SK-N-SH (cell line): ENCODE results near the gene SNRPA1. TPM values are rescaled to one million over a fixed set of nuclear protein-coding genes. Genes with fewer than 3 reads are reported as not detected.

ENCODE experiments used
- CTCF ChIA-PET: fragments of 300-600, 350-600 bp; formaldehyde crosslinking; extraction: SDS; loops from one replicate; lab custom pipeline; 2021; lab: Yijun Ruan, JAX
- POLR2A ChIA-PET: fragments of 350-600 bp; sonication (Branson Sonifier 250); formaldehyde crosslinking; extraction: SDS; loops from one replicate; lab custom pipeline; 2020; ENCODE audit warnings: antibody characterized with exemption, inconsistent platforms; lab: Yijun Ruan, JAX
- DNase-seq: peaks from one replicate; pipeline ENCODE4 v3.0.0; 2012
- H2AFZ ChIP-seq: fragments of 200-600 bp; sonication (generic); 2 replicates; pipeline ENCODE4 v1.8.1; 2016; ENCODE audit warnings: antibody characterized with exemption, mild to moderate bottlenecking, low read depth
- H3F3A ChIP-seq: fragments of 200-600 bp; sonication (generic); replicated peaks from 2 replicates; pipeline ENCODE3; 2016; ENCODE audit warnings: antibody characterized with exemption, mild to moderate bottlenecking; ENCODE audit not compliant: insufficient read depth
- H3K27ac ChIP-seq, 2 experiments: fragments of 200-500 bp in 1 of 2; fragments of 200-600 bp in 1 of 2; sonication (Bioruptor generic) in 1 of 2; sonication (generic), shearing (Covaris generic) in 1 of 2; 2 replicates each; pipeline versions ENCODE4 v1.5.1 to v1.6.1; 2014 to 2016; ENCODE audit warnings: low read depth in 2 of 2, inconsistent platforms in 1 of 2, low read length in 1 of 2, mild to moderate bottlenecking in 1 of 2, mixed read lengths in 1 of 2
- H3K27me3 ChIP-seq: fragments of 200-600 bp; sonication (generic), shearing (Covaris generic); 2 replicates; pipeline ENCODE4 v1.6.1; 2016; ENCODE audit warnings: mixed run types; ENCODE audit not compliant: insufficient read depth
- H3K36me3 ChIP-seq, 2 experiments: fragments of 200-500 bp in 1 of 2; fragments of 200-600 bp in 1 of 2; sonication (Bioruptor generic) in 1 of 2; sonication (generic) in 1 of 2; replicated peaks in 1 of 2; 2 replicates each; pipeline versions ENCODE3 to v1.5.1; 2014 to 2016; ENCODE audit warnings: low read length in 1 of 2, mild to moderate bottlenecking in 1 of 2; ENCODE audit not compliant: insufficient read depth in 2 of 2, control insufficient read depth in 1 of 2
- H3K4me1 ChIP-seq, 2 experiments: fragments of 200-500 bp in 1 of 2; fragments of 200-600 bp in 1 of 2; sonication (Bioruptor generic) in 1 of 2; sonication (generic), shearing (Covaris generic) in 1 of 2; 2 replicates each; pipeline versions ENCODE4 v1.5.1 to v1.6.1; 2014 to 2016; ENCODE audit warnings: low read depth in 1 of 2, low read length in 1 of 2, mixed run types in 1 of 2; ENCODE audit not compliant: insufficient read depth in 2 of 2, control insufficient read depth in 1 of 2
- H3K4me2 ChIP-seq: fragments of 200-600 bp; sonication (generic), shearing (Covaris generic); 2 replicates; pipeline ENCODE4 v1.6.1; 2017; ENCODE audit warnings: mixed run types
- H3K4me3 ChIP-seq, 2 experiments: fragments of 200-500 bp in 1 of 2; fragments of 200-600 bp in 1 of 2; sonication (Bioruptor generic) in 1 of 2; sonication (generic), shearing (Covaris generic) in 1 of 2; 2 replicates each; pipeline versions ENCODE4 v1.5.1 to v1.8.1; 2014 to 2016; ENCODE audit warnings: low read depth in 2 of 2, inconsistent platforms in 1 of 2, low read length in 1 of 2, mild to moderate bottlenecking in 1 of 2, mixed read lengths in 1 of 2, moderate library complexity in 1 of 2
- H3K79me2 ChIP-seq: fragments of 200-600 bp; sonication (generic); 2 replicates; pipeline ENCODE4 v1.8.1; 2017; ENCODE audit warnings: mild to moderate bottlenecking; ENCODE audit not compliant: insufficient read depth
- H3K9ac ChIP-seq: fragments of 200-600 bp; sonication (generic); 2 replicates; pipeline ENCODE4 v1.6.1; 2017; ENCODE audit warnings: mixed run types
- H3K9me2 ChIP-seq: fragments of 200-600 bp; sonication (generic); 2 replicates; pipeline ENCODE4 v1.6.1; 2017; ENCODE audit warnings: mixed run types
- H3K9me3 ChIP-seq: fragments of 200-600 bp; sonication (generic); 2 replicates; pipeline ENCODE4 v1.6.1; 2017; ENCODE audit warnings: mixed run types, mild to moderate bottlenecking, moderate library complexity
- H4K20me1 ChIP-seq: fragments of 200-600 bp; sonication (generic); 2 replicates; pipeline ENCODE4 v1.6.1; 2017; ENCODE audit warnings: mild to moderate bottlenecking, mixed run types; ENCODE audit not compliant: insufficient read depth
- EP300 ChIP-seq, 2 experiments: IDR thresholded peaks; 2 replicates each; pipeline versions ENCODE4 v1.4.0 to v1.6.1; 2012; ENCODE audit warnings: borderline replicate concordance in 1 of 2, low read depth in 1 of 2, low read length in 1 of 2
- EZH2phosphoT487 ChIP-seq: fragments of 200-600 bp; sonication (generic); IDR thresholded peaks from 2 replicates; pipeline ENCODE4 v1.6.1; 2017; ENCODE audit warnings: low read depth, mixed run types, mild to moderate bottlenecking, antibody characterized with exemption, moderate library complexity, borderline replicate concordance
- FOSL2 ChIP-seq: IDR thresholded peaks from 2 replicates; pipeline ENCODE4 v1.4.0; 2012; ENCODE audit warnings: low read depth, mild to moderate bottlenecking, moderate library complexity, borderline replicate concordance
- FOXJ3 ChIP-seq: sonication (generic); formaldehyde crosslinking; IDR thresholded peaks from 2 replicates; pipeline ENCODE4 v1.5.1; 2020; ENCODE audit warnings: mild to moderate bottlenecking, missing genetic modification reagents
- GABPA ChIP-seq: IDR thresholded peaks from 2 replicates; pipeline ENCODE4 v1.4.0; 2012; ENCODE audit warnings: low read depth, mild to moderate bottlenecking
- GATA2 ChIP-seq: sonication (generic); formaldehyde crosslinking; IDR thresholded peaks from 2 replicates; pipeline ENCODE4 v1.5.0; 2020; ENCODE audit warnings: mild to moderate bottlenecking, missing genetic modification reagents
- JUND ChIP-seq: IDR thresholded peaks from 2 replicates; pipeline ENCODE4 v1.4.0; 2012
- MEF2A ChIP-seq: IDR thresholded peaks from 2 replicates; pipeline ENCODE4 v1.4.0; 2012; ENCODE audit warnings: low read depth, borderline replicate concordance
- MXI1 ChIP-seq: IDR thresholded peaks from 2 replicates; pipeline ENCODE4 v1.6.1; 2012; ENCODE audit warnings: mild to moderate bottlenecking, low read depth, low read length, improper control_type of control experiment
- RFX5 ChIP-seq: IDR thresholded peaks from 2 replicates; pipeline ENCODE4 v1.6.1; 2012; ENCODE audit warnings: mild to moderate bottlenecking, improper control_type of control experiment, low read length
- SMC3 ChIP-seq: IDR thresholded peaks from 2 replicates; pipeline ENCODE4 v1.6.1; 2012; ENCODE audit warnings: low read depth, low read length, improper control_type of control experiment
- TCF12 ChIP-seq: IDR thresholded peaks from 2 replicates; pipeline ENCODE4 v1.4.0; 2012
- TEAD4 ChIP-seq: IDR thresholded peaks from 2 replicates; pipeline ENCODE4 v1.4.0; 2012; ENCODE audit warnings: mild to moderate bottlenecking, borderline replicate concordance; ENCODE audit not compliant: insufficient read depth
- YY1 ChIP-seq: IDR thresholded peaks from 2 replicates; pipeline ENCODE4 v1.4.0; 2012; ENCODE audit warnings: low read depth, mild to moderate bottlenecking
- WGBS: methylation state at CpG from one replicate; pipeline ENCODE4 v1.1.6; 2017; ENCODE audit warnings: low lambda C conversion rate; 5-methylcytosine and 5-hydroxymethylcytosine counted together
- polyA plus RNA-seq, 3 experiments: library from polyadenylated mRNA; depleted of rRNA; stranded (reverse); fragments of >200 nt; gene quantifications; 2 replicates each; pipeline ENCODE4 v1.2.3, GENCODE V29; 2012
- TF ChIP-seq, protein P1 (sequence below): IDR thresholded peaks from 2 replicates; pipeline ENCODE4 v1.4.0; 2012; ENCODE audit warnings: low read depth, borderline replicate concordance
- TF ChIP-seq, protein P2 (sequence below): fragments of 150-350 bp; IDR thresholded peaks from 2 replicates; pipeline ENCODE4 v1.6.1; 2016; ENCODE audit warnings: mild to moderate bottlenecking, low read depth, low read length
- TF ChIP-seq, protein P3 (sequence below): fragments of 150-350 bp; IDR thresholded peaks from 2 replicates; pipeline ENCODE4 v1.6.1; 2017; ENCODE audit warnings: antibody characterized with exemption, low read length, low read depth, borderline replicate concordance
- TF ChIP-seq, protein P4 (sequence below): IDR thresholded peaks from 2 replicates; pipeline ENCODE4 v1.4.0; 2012; ENCODE audit warnings: low read depth, borderline replicate concordance

SNRPA1 gene
- polyA plus RNA-seq, 1 of the 3 experiments (the other 2 are of a cell fraction): 62.3 TPM

DNA sequence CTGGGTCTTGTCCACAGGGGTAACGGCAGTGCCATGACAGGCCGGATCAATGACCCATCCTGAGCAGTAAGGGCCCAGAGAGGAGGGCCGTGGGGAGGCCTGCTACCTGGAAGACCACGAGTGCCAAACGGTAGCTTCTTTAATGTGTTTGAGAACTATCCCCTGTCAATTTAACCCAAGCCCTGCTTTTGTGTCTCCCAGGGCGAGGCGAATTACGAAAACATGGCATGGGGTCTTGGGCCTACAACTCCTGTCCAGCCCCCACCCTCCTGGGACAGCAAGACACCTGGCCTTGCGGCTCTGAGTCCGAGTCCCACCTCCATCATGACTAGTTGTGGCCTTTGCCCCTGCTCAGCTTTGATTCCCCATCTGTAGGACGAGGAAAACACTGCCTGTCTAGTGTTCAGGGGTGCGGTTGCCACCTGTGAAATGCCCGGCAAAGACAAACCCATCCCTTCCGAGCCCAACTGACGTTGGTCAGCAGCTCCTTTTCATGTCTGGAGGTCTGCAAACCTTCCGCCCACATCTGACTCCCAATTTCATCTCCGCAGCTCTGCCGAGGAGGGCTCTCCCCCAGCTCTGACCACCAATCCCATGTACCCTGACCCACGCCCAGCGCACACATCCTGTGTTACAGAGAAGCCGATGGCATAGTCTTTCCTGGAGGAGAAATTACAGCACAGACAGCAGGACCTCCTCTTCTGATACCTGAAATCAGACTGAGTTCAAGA is 28.9 kb upstream of the SNRPA1 start:
- Histone ChIP-seq H3K36me3 (no peaks in the 10 kb centered on the region), H3K27ac (no peak overlapping the region), H3K9me2 (no peaks in the 10 kb centered on the region), H3K27me3 (peaks cover 8% of the 10 kb centered on the region; the same call in 1 of the 2 replicates), H3K9ac (no peak overlapping the region), H3F3A (no peaks in the 10 kb centered on the region), H3K4me3 (no peak overlapping the region), H3K9me3 (no peaks in the 10 kb centered on the region), H2AFZ (no peak overlapping the region), H3K79me2 (no peaks in the 10 kb centered on the region), H4K20me1 (no peaks in the 10 kb centered on the region), H3K4me2 (no peak overlapping the region), H3K4me1 (peaks cover 0 to 8% of the 10 kb centered on the region in 2 experiments; a peak in 1 of 4 replicates)
- WGBS: 67% methylated on average over 17 of the region's 21 CpGs
- ChIA-PET POLR2A (no interaction called here), CTCF (interaction anchor here (1.2 kb wide), 1 partner anchor 25 kb away, joined by 4 read pairs; no protein-coding TSS in a partner anchor)
- no peak for TF ChIP-seq YY1
- TF ChIP-seq SMC3: no peak
- no peak for TF ChIP-seq EZH2phosphoT487
- no peak for TF ChIP-seq JUND
- TF ChIP-seq MXI1: no peak
- no peak for TF ChIP-seq FOSL2
- TF ChIP-seq MEF2A: no peak
- TF ChIP-seq RFX5: no peak
- TF ChIP-seq EP300 (IDR thresholded peaks at IDR 0.05; ENCODE audit: borderline replicate concordance in 1 of 2, low read depth in 1 of 2, low read length in 1 of 2): no peak
- TF ChIP-seq, protein P1, sequence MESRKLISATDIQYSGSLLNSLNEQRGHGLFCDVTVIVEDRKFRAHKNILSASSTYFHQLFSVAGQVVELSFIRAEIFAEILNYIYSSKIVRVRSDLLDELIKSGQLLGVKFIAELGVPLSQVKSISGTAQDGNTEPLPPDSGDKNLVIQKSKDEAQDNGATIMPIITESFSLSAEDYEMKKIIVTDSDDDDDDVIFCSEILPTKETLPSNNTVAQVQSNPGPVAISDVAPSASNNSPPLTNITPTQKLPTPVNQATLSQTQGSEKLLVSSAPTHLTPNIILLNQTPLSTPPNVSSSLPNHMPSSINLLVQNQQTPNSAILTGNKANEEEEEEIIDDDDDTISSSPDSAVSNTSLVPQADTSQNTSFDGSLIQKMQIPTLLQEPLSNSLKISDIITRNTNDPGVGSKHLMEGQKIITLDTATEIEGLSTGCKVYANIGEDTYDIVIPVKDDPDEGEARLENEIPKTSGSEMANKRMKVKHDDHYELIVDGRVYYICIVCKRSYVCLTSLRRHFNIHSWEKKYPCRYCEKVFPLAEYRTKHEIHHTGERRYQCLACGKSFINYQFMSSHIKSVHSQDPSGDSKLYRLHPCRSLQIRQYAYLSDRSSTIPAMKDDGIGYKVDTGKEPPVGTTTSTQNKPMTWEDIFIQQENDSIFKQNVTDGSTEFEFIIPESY: no peak
- TF ChIP-seq GATA2 (CRISPR knock-in tag): no peak
- TF ChIP-seq, protein P2, sequence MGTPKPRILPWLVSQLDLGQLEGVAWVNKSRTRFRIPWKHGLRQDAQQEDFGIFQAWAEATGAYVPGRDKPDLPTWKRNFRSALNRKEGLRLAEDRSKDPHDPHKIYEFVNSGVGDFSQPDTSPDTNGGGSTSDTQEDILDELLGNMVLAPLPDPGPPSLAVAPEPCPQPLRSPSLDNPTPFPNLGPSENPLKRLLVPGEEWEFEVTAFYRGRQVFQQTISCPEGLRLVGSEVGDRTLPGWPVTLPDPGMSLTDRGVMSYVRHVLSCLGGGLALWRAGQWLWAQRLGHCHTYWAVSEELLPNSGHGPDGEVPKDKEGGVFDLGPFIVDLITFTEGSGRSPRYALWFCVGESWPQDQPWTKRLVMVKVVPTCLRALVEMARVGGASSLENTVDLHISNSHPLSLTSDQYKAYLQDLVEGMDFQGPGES: no peak
- TF ChIP-seq, protein P3, sequence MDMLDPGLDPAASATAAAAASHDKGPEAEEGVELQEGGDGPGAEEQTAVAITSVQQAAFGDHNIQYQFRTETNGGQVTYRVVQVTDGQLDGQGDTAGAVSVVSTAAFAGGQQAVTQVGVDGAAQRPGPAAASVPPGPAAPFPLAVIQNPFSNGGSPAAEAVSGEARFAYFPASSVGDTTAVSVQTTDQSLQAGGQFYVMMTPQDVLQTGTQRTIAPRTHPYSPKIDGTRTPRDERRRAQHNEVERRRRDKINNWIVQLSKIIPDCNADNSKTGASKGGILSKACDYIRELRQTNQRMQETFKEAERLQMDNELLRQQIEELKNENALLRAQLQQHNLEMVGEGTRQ: no peak
- no peak for TF ChIP-seq FOXJ3 (CRISPR knock-in tag)
- TF ChIP-seq, protein P4, sequence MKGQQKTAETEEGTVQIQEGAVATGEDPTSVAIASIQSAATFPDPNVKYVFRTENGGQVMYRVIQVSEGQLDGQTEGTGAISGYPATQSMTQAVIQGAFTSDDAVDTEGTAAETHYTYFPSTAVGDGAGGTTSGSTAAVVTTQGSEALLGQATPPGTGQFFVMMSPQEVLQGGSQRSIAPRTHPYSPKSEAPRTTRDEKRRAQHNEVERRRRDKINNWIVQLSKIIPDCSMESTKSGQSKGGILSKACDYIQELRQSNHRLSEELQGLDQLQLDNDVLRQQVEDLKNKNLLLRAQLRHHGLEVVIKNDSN: no peak
- TF ChIP-seq GABPA: no peak
- TF ChIP-seq TEAD4: no peak
- no peak for TF ChIP-seq TCF12
- DNase-seq: no peak
